Measurements from ENCODE around the gene TET2. TPM values are rescaled to one million over a fixed set of nuclear protein-coding genes. Genes with fewer than 3 reads are reported as not detected.

Gene TET2
- total RNA-seq, 4 donors from 2014 or later, result 30.3 to 57.6 (median 38.8) TPM

DNA sequence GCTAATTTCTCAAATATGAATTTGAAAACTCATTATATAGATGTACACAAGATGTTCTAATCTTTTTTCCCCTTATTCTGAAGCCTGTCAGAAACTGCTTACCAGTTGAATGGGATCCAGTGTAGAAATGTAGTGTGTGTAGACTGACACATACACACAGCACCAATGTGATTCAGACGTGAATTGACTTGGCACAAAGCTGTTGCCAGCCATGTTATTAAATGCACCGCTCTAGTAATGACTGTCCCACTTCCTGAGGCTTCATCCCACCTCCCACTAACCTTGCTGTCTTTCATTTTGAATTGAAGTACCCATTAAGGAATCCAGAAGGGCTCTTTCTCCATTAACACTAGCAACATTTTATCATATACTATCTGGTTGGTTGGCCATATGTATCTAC, 180.5 kb downstream of the TET2 start:
- DNase-seq, result no peak
- H3K4me1 ChIP-seq, result no peaks in the 10 kb centered on the region

GRCh38 chr4:105327956-105328355, 181.3 kb downstream of the TET2 start:
- no peak overlapping the region for H3K27ac ChIP-seq
- no peaks in the 10 kb centered on the region for H3K4me1 ChIP-seq
- H3K27me3 ChIP-seq, result no peaks in the 10 kb centered on the region

More for the DNA sequence above, 180.5 kb downstream of the TET2 start:
- no peak for TF ChIP-seq POLR2A (IDR thresholded peaks at IDR 0.05)
- TF ChIP-seq, protein P1, sequence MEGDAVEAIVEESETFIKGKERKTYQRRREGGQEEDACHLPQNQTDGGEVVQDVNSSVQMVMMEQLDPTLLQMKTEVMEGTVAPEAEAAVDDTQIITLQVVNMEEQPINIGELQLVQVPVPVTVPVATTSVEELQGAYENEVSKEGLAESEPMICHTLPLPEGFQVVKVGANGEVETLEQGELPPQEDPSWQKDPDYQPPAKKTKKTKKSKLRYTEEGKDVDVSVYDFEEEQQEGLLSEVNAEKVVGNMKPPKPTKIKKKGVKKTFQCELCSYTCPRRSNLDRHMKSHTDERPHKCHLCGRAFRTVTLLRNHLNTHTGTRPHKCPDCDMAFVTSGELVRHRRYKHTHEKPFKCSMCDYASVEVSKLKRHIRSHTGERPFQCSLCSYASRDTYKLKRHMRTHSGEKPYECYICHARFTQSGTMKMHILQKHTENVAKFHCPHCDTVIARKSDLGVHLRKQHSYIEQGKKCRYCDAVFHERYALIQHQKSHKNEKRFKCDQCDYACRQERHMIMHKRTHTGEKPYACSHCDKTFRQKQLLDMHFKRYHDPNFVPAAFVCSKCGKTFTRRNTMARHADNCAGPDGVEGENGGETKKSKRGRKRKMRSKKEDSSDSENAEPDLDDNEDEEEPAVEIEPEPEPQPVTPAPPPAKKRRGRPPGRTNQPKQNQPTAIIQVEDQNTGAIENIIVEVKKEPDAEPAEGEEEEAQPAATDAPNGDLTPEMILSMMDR (IDR thresholded peaks at IDR 0.05), result no peak
- H3K4me3 ChIP-seq, result no peak overlapping the region
- H3K27me3 ChIP-seq, result no peaks in the 10 kb centered on the region
- H3K27ac ChIP-seq, result no peak overlapping the region
- H3K36me3 ChIP-seq, result no peaks in the 10 kb centered on the region
- no peaks in the 10 kb centered on the region for H3K9me3 ChIP-seq

GRCh38 chr4:105329081-105329480, 182.4 kb downstream of the TET2 start:
- Histone ChIP-seq H3K36me3 (no peaks in the 10 kb centered on the region), H3K27ac (no peak overlapping the region), H3K4me3 (no peak overlapping the region), H3K4me1 (no peaks in the 10 kb centered on the region), H3K27me3 (no peaks in the 10 kb centered on the region), H3K9me3 (no peaks in the 10 kb centered on the region)
- DNase-seq, result no peak
- TF ChIP-seq, protein P1 (IDR thresholded peaks at IDR 0.05), result no peak
- TF ChIP-seq POLR2A (IDR thresholded peaks at IDR 0.05), result no peak

More at GRCh38 chr4:105327956-105328355, 181.3 kb downstream of the TET2 start:
- TF ChIP-seq, protein P1 (IDR thresholded peaks at IDR 0.05), result no peak
- TF ChIP-seq POLR2A (IDR thresholded peaks at IDR 0.05), result no peak
- H3K36me3 ChIP-seq, result no peaks in the 10 kb centered on the region
- DNase-seq, result no peak
- no peak overlapping the region for H3K4me3 ChIP-seq
- H3K9me3 ChIP-seq, result no peaks in the 10 kb centered on the region

Small RNAs within 50 kb of the gene (small RNA-seq; reads per million reads assigned to genes)
- 0 reads per million in 2 donors for gene RF00322
- 0 reads per million in 2 donors for gene RN7SL89P
